ENCODE measurements around the gene ATP6AP1.
A peak's percentile ranks its signal among the peaks of the same experiment; 100 is the strongest.

The ATP6AP1 gene

GRCh38 chrX:154411981-154412340, 16.5 kb upstream of the ATP6AP1 start (continued):
- TF ChIP-seq ZBTB8A (tag by site-specific recombination; IDR thresholded peaks at IDR 0.05), result no peak
- peak; percentile 49; the same call in 1 of the 2 replicates for TF ChIP-seq SP2 (tag by site-specific recombination; IDR thresholded peaks at IDR 0.05)
- TF ChIP-seq, protein P1, sequence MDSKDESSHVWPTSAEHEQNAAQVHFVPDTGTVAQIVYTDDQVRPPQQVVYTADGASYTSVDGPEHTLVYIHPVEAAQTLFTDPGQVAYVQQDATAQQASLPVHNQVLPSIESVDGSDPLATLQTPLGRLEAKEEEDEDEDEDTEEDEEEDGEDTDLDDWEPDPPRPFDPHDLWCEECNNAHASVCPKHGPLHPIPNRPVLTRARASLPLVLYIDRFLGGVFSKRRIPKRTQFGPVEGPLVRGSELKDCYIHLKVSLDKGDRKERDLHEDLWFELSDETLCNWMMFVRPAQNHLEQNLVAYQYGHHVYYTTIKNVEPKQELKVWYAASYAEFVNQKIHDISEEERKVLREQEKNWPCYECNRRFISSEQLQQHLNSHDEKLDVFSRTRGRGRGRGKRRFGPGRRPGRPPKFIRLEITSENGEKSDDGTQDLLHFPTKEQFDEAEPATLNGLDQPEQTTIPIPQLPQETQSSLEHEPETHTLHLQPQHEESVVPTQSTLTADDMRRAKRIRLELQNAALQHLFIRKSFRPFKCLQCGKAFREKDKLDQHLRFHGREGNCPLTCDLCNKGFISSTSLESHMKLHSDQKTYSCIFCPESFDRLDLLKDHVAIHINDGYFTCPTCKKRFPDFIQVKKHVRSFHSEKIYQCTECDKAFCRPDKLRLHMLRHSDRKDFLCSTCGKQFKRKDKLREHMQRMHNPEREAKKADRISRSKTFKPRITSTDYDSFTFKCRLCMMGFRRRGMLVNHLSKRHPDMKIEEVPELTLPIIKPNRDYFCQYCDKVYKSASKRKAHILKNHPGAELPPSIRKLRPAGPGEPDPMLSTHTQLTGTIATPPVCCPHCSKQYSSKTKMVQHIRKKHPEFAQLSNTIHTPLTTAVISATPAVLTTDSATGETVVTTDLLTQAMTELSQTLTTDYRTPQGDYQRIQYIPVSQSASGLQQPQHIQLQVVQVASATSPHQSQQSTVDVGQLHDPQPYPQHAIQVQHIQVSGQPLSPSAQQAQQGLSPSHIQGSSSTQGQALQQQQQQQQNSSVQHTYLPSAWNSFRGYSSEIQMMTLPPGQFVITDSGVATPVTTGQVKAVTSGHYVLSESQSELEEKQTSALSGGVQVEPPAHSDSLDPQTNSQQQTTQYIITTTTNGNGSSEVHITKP (tag by site-specific recombination; IDR thresholded peaks at IDR 0.05), result 0 out of 2 replicates have a peak, but pooled peaks have one; percentile 9
- TF ChIP-seq ZSCAN23 (tag by site-specific recombination; IDR thresholded peaks at IDR 0.05), result no peak
- TF ChIP-seq ZNF571 (tag by site-specific recombination; IDR thresholded peaks at IDR 0.05), result no peak
- TF ChIP-seq ZNF324 (tag by site-specific recombination; IDR thresholded peaks at IDR 0.05), result no peak; the same call in 1 of the 2 replicates
- TF ChIP-seq ZNF580 (tag by site-specific recombination; IDR thresholded peaks at IDR 0.05), result no peak
- no peak for TF ChIP-seq AEBP2 (tag by site-specific recombination; IDR thresholded peaks at IDR 0.05; ENCODE audit: borderline replicate concordance)
- TF ChIP-seq, protein P2, sequence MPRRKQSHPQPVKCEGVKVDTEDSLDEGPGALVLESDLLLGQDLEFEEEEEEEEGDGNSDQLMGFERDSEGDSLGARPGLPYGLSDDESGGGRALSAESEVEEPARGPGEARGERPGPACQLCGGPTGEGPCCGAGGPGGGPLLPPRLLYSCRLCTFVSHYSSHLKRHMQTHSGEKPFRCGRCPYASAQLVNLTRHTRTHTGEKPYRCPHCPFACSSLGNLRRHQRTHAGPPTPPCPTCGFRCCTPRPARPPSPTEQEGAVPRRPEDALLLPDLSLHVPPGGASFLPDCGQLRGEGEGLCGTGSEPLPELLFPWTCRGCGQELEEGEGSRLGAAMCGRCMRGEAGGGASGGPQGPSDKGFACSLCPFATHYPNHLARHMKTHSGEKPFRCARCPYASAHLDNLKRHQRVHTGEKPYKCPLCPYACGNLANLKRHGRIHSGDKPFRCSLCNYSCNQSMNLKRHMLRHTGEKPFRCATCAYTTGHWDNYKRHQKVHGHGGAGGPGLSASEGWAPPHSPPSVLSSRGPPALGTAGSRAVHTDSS (tag by site-specific recombination; IDR thresholded peaks at IDR 0.05), result no peak
- TF ChIP-seq ZNF114 (tag by site-specific recombination; IDR thresholded peaks at IDR 0.05), result no peak
- no peak for TF ChIP-seq GLIS2 (tag by site-specific recombination; IDR thresholded peaks at IDR 0.05)
- peak; percentile 89 for TF ChIP-seq ZNF341 (tag by site-specific recombination; IDR thresholded peaks at IDR 0.05; ENCODE audit: low read depth)
- no peak for TF ChIP-seq ZNF555 (tag by site-specific recombination; conservative IDR thresholded peaks at IDR 0.05)
- TF ChIP-seq ZBTB7A (tag by site-specific recombination; IDR thresholded peaks at IDR 0.05; ENCODE audit: low read depth), result no peak
- no peak; the same call in 1 of the 2 replicates for TF ChIP-seq ZNF335 (tag by site-specific recombination; conservative IDR thresholded peaks at IDR 0.05)
- no peak for TF ChIP-seq ZNF654 (tag by site-specific recombination; IDR thresholded peaks at IDR 0.05; ENCODE audit: low read depth)
- no peak for TF ChIP-seq ZNF24 (tag by site-specific recombination; IDR thresholded peaks at IDR 0.05)
- TF ChIP-seq MEIS1 (CRISPR knock-in tag; IDR thresholded peaks at IDR 0.05; ENCODE audit: borderline replicate concordance), result no peak
- no peak for TF ChIP-seq ZNF132 (tag by site-specific recombination; IDR thresholded peaks at IDR 0.05; ENCODE audit: borderline replicate concordance)
- TF ChIP-seq ZNF639 (tag by site-specific recombination; IDR thresholded peaks at IDR 0.05), result no peak
- TF ChIP-seq SCRT2 (tag by site-specific recombination; IDR thresholded peaks at IDR 0.05), result 0 out of 2 replicates have a peak, but pooled peaks have one; percentile 7
- no peak for TF ChIP-seq ZNF121 (tag by site-specific recombination; IDR thresholded peaks at IDR 0.05)
- TF ChIP-seq PRDM4 (tag by site-specific recombination; IDR thresholded peaks at IDR 0.05), result no peak
- TF ChIP-seq ZNF747 (tag by site-specific recombination; IDR thresholded peaks at IDR 0.05), result no peak
- TF ChIP-seq ZNF280D (tag by site-specific recombination; IDR thresholded peaks at IDR 0.05), result no peak
- TF ChIP-seq ZNF146 (tag by site-specific recombination; IDR thresholded peaks at IDR 0.05), result no peak
- TF ChIP-seq ZNF707 (tag by site-specific recombination; IDR thresholded peaks at IDR 0.05), result no peak
- TF ChIP-seq ZNF157 (tag by site-specific recombination; IDR thresholded peaks at IDR 0.05), result no peak
